Epidermal melanocyte (primary cell): ENCODE results near the gene COL18A1.

ENCODE experiments used
- DNase-seq: peaks from one replicate; pipeline ENCODE4 v3.0.0; 2011; ENCODE audit warnings: low spot score; ENCODE audit not compliant: insufficient read length

The COL18A1 gene

DNA sequence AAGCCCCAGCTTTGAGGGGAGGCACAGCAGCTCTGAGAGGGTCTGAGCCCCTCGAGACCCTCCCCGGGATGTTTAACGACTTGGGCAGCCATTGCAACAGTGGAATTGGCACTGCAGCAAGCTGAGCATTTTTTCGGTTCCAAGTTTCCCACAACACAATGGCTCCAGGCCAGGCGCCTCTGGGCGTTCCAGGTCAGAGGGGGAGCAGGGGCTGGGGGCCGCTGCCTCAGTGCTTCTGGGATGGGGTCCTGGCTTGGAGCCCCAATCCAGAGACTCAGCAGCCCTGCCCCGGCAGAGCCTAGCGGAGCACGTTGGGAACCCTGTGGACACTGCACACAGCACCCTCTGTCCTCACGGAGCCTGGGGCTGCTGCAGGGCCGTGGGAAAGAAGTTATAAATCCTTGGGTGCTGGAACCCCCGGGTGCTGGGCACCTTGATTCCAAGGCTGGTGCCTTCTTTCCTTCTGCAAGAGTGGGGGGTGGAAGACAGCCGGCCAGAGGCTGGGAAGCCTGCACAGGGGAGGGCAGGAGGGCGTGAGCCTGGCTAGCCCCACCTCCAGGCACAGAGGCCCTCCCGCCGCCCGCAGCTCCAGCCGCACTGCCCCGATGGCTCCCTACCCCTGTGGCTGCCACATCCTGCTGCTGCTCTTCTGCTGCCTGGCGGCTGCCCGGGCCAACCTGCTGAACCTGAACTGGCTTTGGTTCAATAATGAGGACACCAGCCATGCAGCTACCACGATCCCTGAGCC lies 50.1 kb downstream of the COL18A1 start:
- no peak for DNase-seq

GRCh38 chr21:45455674-45456583 lies 51.0 kb downstream of the COL18A1 start:
- DNase-seq: no peak

- no peak for DNase-seq
These were observed 51.7 kb downstream of the COL18A1 start for GRCh38 chr21:45456584-45457160.

DNA sequence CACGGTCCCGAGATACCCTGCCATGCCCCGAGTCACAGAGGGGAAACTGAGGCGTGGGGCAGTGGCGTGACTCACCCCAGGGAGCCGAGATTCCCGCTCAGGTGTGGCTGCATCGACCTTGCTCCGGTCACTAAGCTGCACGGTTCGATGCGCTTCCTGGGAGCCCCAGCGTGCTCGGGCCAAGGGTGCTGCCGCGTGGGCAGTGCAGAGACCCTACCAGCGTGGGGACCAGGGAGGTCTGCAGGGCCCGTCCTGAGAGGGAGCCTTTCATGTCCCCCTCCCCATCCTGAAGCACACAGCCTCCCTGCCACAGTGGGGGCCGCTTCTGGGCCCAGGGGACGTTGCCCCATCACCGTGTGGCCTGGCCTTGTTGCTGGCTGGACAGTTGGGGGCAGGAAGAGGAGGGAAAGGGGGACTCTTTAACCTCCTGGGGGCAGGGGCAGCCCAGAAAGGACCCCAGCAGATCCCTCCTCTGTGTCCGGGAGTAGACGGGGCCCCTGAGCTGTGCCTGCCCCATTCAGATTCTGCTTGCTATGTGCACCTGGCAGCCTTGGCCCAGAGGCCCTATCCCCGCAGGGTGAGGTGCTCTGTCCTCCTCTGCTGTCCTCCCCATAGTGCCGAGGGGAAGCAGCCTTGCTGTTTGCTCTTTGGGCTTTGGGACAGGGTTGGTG lies 52.3 kb downstream of the COL18A1 start:
- DNase-seq: no peak

DNA sequence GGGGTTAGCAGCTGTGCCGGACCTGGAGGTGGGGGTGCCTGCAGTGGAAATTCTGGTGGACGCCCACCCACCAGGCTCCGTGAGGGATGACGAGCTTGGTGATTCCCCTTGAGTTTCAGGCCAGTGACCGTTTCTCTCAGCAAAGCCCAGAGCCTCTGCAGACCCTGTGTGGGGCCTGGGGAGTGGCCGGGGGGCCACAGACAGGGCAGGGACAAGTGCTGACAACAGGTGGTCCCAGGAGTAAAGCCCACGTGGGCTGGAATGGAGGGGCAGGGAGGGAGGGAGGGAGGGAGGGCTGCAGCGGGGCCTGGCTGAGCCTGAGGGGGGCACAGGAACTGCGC lies 52.8 kb downstream of the COL18A1 start:
- no peak for DNase-seq

DNA sequence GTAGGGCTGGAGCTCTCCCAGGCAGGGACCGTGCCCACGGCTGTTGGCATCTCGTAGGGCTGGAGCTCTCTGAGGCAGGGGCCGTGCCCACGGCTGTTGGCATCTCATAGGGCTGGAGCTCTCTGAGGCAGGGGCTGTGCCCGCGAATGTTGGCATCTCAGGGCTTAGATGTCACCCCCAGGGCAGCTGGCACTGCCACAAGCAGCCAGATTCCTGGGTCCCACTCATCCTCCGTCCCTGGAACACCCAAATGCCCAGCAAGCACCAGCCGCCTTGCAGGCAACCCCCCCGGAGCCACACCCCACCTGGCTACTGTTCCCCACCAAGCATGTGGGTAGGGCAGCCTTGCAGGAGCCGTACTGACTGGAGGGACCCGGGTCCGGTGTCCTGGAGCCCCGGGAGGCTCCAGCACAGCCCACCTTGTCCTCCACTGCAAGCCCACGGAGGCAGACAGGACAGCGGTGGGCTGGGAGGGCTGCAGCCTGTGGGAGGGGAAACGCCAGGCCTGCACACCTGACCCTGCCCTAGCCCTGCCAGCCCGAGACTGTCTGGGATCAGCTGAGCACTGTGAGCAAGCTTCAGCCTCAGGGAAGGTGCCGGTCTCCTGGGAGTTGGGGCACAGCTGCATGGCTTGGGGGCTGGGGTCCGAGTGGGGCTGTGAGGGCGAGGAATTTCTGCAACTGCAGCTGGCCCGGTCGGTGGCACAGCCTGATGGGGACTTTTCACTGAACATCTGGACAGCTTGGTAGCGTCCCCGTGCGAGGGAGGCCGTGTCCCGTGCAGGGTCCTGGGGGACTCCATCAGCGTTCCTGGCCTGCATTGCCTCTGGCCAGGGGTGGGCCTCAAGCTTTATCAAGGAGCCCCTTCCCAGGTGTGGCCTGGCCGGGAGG lies 53.6 kb downstream of the COL18A1 start:
- DNase-seq: no peak

DNA sequence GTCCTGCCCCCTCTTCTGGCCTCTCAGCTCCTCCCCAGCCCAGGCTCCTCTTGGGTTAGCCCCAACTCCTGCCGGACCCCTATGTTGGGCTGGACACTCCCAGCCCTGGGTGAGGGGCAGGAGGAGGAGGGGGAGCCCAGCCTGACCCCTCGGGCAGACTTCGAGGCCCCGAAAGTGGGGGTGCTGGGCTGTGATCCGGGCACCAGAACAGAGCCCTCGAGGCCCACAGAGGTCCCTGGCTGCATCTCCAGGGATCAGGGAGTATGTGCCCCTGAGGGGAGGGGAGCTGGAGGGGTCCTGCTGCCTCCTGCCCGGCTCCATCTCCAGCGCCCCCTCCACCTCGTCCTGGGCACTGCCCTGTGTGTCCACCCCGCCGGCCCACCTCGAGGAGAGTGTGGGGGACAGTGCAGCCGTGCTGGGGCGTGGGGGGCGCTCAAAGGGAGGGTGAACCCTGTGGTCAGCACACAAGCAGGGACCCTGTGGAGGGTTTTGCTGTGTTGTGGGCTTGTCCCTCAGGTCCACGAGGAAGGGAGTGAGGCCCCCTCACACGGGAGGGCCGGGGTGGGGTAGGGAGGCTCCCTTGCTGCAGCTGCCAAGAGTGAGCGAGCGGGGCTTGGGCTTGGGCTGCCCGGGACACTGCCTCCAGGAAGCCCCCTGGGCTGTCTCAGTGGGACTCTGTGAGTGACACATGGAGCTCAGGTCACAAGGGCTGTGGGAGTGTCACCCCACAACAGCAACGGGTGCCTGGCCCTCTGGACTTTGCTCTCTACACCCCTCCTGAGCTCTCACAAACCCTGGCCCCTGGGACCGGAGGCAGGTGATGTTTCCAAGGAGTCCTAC lies 54.4 kb downstream of the COL18A1 start:
- DNase-seq: no peak

DNA sequence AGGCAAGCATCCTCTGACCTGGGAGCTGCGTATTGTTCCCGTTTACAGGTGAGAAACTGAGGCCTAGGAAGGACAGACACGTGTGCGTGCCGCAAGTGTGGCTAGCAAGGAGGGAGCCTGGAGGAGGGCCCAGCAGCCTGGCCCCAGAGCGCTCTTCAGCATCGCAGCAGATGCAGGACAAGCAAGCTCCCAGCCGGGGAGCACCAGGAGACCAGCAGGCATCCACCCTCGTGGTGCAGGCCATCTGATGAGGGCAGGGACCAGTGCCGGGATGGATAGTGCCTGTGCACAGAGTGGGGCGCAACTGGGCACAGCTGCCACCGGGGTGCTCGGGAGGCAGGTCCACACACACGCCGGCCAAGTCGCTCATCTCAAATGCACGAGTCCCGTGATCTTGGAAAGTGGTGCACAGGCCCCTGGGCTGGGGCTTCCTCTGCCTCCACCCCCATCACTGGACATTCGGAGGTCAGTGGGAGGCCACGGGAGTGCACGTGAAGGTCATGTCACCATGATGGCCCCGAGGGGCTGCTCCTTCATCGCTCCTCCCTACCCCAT lies 55.1 kb downstream of the COL18A1 start:
- DNase-seq: no peak

GRCh38 chr21:45460611-45461368 lies 55.8 kb downstream of the COL18A1 start:
- DNase-seq: no peak

DNA sequence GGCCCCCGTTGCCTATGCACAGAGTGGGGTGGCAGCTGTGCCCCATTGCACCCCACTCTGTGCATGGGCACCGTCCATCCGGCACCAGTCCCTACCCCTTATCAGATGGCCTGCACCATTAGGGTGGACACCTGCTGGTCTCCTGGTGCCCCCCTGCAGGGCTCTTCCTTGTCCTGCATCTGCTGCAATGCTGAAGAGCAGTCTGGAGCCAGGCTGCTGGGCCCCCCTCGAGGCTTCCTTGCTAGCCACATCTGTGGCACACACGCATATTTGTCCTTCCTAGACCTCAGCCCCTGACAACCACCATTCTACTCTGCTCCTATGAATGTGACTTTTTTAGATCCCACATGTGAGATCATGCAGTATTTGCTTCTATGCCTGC lies 56.4 kb downstream of the COL18A1 start:
- no peak for DNase-seq

GRCh38 chr21:45461806-45462341 lies 56.9 kb downstream of the COL18A1 start:
- DNase-seq: no peak

DNA sequence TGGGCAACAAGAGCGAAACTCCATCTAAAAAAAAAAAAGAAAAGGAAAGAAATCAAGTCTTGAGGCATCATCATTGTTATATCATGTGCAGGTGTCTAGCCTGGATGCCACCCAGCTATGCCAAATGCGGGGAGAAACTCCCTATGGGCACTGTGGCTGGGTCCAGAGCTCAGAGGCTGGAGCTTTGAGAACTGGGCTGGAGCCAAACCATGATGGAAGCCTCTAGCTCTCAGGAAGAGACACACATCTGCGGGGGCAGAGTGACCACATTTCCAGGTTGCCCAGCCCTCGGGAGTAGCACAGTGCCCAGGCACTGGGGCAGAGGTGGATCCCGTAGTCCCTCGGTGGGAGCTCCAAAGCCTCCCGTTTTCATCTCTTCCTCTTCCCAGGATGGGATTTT lies 58.9 kb downstream of the COL18A1 start:
- DNase-seq: no peak

DNA sequence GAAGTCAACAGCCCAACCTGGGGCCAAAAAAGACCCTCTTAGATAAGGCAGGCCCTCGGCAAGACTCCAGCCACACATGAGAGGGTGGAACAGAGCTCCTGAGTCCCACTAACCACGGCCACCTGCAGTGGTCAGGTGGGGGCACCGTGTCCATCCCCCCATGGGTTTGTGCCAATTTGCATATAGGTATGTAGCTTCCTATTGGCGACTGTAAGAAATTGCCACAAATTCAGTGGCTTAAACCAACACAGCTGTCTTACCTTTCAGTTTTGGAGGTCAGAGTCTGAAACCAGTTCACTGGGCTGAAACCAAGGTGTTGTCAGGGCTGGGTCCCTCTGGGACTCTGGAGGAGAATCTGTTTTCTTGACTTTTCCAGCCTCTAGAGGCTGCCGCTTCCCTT lies 59.3 kb downstream of the COL18A1 start:
- DNase-seq: no peak

DNA sequence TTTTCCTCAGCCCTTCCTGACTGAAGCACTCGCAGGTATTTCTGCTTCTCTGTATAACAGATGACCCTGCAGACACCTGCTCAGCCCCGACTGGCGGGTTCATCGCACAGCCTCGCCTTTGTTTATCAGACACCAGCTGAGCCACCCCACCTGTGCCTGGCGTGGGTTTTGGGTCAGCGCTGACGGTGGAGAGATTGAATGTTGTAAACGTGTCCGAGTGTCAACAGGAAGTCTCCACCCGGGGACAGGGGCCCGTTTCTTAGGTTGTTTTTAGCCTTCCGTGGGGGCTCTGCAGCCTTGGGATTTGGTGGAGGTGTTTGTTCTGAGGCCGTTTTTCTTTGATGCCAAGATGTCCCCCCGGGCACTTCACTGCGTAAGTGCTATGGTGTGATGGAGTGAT lies 60.1 kb downstream of the COL18A1 start:
- no peak for DNase-seq

GRCh38 chr21:45465611-45466329 lies 60.8 kb downstream of the COL18A1 start:
- no peak for DNase-seq

DNA sequence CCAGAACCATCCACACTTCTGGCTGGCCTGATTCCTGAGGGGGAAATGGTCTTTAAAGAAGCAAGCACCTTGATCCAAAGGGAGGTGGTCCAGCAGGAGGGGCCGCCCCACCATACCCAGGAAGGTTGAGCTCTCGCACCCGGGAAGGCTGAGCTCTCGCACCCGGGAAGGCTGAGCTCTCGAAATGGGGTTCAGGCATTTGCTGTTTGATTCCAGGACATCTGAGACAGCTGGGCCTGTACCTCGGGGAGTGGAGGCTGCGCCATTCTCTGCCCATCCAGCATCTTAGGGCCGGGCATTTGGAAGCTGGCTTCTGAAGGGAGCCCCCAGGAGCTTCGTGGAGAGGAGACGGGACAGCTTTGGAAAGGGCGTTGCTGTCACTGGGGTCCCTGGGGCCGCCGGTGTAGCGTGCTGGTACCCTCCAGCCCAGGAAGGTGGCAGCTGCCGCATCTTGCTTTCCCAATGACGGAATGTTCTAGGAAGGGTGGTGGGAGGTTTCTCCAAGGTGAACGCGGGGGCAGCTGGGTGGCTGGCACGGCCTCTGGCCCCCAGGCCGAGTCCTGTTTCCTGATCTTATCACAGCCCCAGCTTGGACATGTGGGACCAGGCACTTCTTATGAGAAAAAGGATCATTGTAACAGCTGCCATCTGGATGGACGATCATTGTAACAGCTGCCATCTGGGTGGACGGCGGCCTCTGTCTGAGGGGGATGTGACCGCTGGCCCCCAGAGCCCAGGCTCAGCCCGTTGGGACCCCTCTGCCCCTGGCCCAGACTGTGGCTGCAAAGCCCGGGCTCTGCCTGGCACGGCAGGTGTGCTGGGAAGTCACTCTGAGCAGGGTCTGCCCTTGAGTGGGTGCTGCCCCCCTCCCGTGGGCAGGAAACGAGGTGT lies 61.6 kb downstream of the COL18A1 start:
- DNase-seq: no peak

- DNase-seq: no peak
These were observed 62.3 kb downstream of the COL18A1 start for GRCh38 chr21:45467221-45467779.
